Neural progenitor cell (in vitro differentiated cells): Measurements from ENCODE around the gene HES7. TPM values are rescaled to one million over a fixed set of nuclear protein-coding genes. Genes with fewer than 3 reads are reported as not detected.

Experiments
- DNase-seq: peaks from one replicate; pipeline ENCODE4 v3.0.0-alpha.2; 2016; ENCODE audit warnings: low spot score
- H2AFZ ChIP-seq: fragments of 200-600 bp; sonication (generic); replicated peaks from 2 replicates; pipeline ENCODE4 v1.6.1; 2016; ENCODE audit warnings: antibody characterized with exemption
- H3F3A ChIP-seq: fragments of 200-600 bp; sonication (generic); 2 replicates; pipeline ENCODE4 v1.6.1; 2016; ENCODE audit warnings: antibody characterized with exemption, low read depth
- H3K27ac ChIP-seq: fragments of 200-600 bp; sonication (generic); 2 replicates; pipeline ENCODE4 v1.5.1; 2016; ENCODE audit warnings: mild to moderate bottlenecking
- H3K27me3 ChIP-seq: fragments of 200-600 bp; sonication (generic); 2 replicates; pipeline ENCODE4 v1.6.1; 2016; ENCODE audit warnings: mild to moderate bottlenecking, moderate library complexity
- H3K36me3 ChIP-seq: fragments of 200-600 bp; sonication (generic); 2 replicates; pipeline ENCODE4 v1.5.1; 2016
- H3K4me1 ChIP-seq: fragments of 200-600 bp; sonication (generic); 2 replicates; pipeline ENCODE4 v1.6.1; 2016; ENCODE audit warnings: mixed run types
- H3K4me2 ChIP-seq: fragments of 200-600 bp; sonication (generic); 2 replicates; pipeline ENCODE4 v1.6.1; 2016
- H3K4me3 ChIP-seq: fragments of 200-600 bp; sonication (generic); 2 replicates; pipeline ENCODE4 v1.5.1; 2016
- H3K79me2 ChIP-seq: fragments of 200-600 bp; sonication (generic); 2 replicates; pipeline ENCODE4 v1.6.1; 2016; ENCODE audit warnings: low read depth
- H3K9ac ChIP-seq: fragments of 200-600 bp; sonication (generic); 2 replicates; pipeline ENCODE4 v1.6.1; 2016
- H3K9me3 ChIP-seq: fragments of 200-600 bp; sonication (generic); 2 replicates; pipeline ENCODE4 v1.5.1; 2016; ENCODE audit warnings: low read depth
- H4K20me1 ChIP-seq: fragments of 200-600 bp; sonication (generic); 2 replicates; pipeline ENCODE4 v1.6.1; 2016; ENCODE audit warnings: low read depth
- H3K27ac Mint-ChIP-seq: 3 replicates; pipeline ENCODE4 v1.8.0; 2021; ENCODE audit warnings: mixed read lengths
- H3K27me3 Mint-ChIP-seq: 2 replicates; pipeline ENCODE4 v1.8.0; 2022; ENCODE audit warnings: low read depth, mild to moderate bottlenecking, inconsistent platforms, moderate library complexity, mixed read lengths; ENCODE audit not compliant: insufficient read depth
- H3K36me3 Mint-ChIP-seq: 3 replicates; pipeline ENCODE4 v1.8.0; 2021; ENCODE audit warnings: mixed read lengths
- H3K4me1 Mint-ChIP-seq: 3 replicates; pipeline ENCODE4 v1.8.0; 2021; ENCODE audit warnings: mixed read lengths
- H3K4me3 Mint-ChIP-seq: 3 replicates; pipeline ENCODE4 v1.8.0; 2021; ENCODE audit warnings: mild to moderate bottlenecking, moderate library complexity, mixed read lengths
- H3K9me3 Mint-ChIP-seq: 3 replicates; pipeline ENCODE4 v1.8.0; 2020; ENCODE audit warnings: mixed read lengths
- CTCF ChIP-seq: fragments of 200-600 bp; sonication (generic); IDR thresholded peaks from 2 replicates; pipeline ENCODE4 v1.5.1; 2017; ENCODE audit warnings: antibody characterized with exemption, mild to moderate bottlenecking
- EZH2 ChIP-seq: fragments of 200-600 bp; sonication (generic); IDR thresholded peaks from 2 replicates; pipeline ENCODE4 v1.6.1; 2017; ENCODE audit warnings: antibody characterized with exemption, mild to moderate bottlenecking, moderate library complexity
- EZH2phosphoT487 ChIP-seq: fragments of 200-600 bp; sonication (generic); IDR thresholded peaks from 2 replicates; pipeline ENCODE4 v1.6.1; 2017; ENCODE audit warnings: antibody characterized with exemption
- total RNA-seq: library from RNA; depleted of rRNA; stranded (reverse); fragments of >200 nt; gene quantifications from 2 replicates; pipeline ENCODE4 v1.2.3, GENCODE V29; 2015; ENCODE audit warnings: low replicate concordance

The HES7 gene
- total RNA-seq, 1 donor from 2014 or later: not detected

- Histone ChIP-seq H3K27me3 (peaks cover 11% of the 10 kb centered on the region), H3K9me3 (no peaks in the 10 kb centered on the region), H3K4me3 (no peak overlapping the region), H3K27ac (no peak overlapping the region), H3F3A (peaks cover 27% of the 10 kb centered on the region), H3K79me2 (no peaks in the 10 kb centered on the region), H3K4me2 (no peak overlapping the region), H3K36me3 (no peaks in the 10 kb centered on the region), H3K4me1 (no peaks in the 10 kb centered on the region), H4K20me1 (peaks cover 7% of the 10 kb centered on the region), H3K9ac (no peak overlapping the region), H2AFZ (no peak overlapping the region)
- Mint-ChIP-seq H3K27ac (no peak overlapping the region), H3K4me1 (peaks cover 1% of the 10 kb centered on the region), H3K36me3 (peaks cover 21% of the 10 kb centered on the region), H3K4me3 (peak overlapping the region; percentile 27), H3K27me3 (peaks cover 7% of the 10 kb centered on the region), H3K9me3 (no peaks in the 10 kb centered on the region)
- TF ChIP-seq EZH2phosphoT487: no peak
- DNase-seq: no peak
These were observed 17.8 kb upstream of the HES7 start for GRCh38 chr17:8141741-8142140.

GRCh38 chr17:8141045-8141444, 17.1 kb upstream of the HES7 start:
- H3K27ac Mint-ChIP-seq: no peak overlapping the region
- Histone ChIP-seq H4K20me1 (peaks cover 7% of the 10 kb centered on the region), H3F3A (peaks cover 27% of the 10 kb centered on the region), H3K4me2 (no peak overlapping the region), H3K27ac (no peak overlapping the region), H3K9ac (no peak overlapping the region), H3K4me3 (no peak overlapping the region), H2AFZ (no peak overlapping the region), H3K4me1 (no peaks in the 10 kb centered on the region), H3K9me3 (no peaks in the 10 kb centered on the region), H3K79me2 (no peaks in the 10 kb centered on the region), H3K36me3 (no peaks in the 10 kb centered on the region), H3K27me3 (peaks cover 16% of the 10 kb centered on the region)
- TF ChIP-seq EZH2 (no peak), CTCF (no peak), EZH2phosphoT487 (no peak)
- peaks cover 5% of the 10 kb centered on the region for H3K27me3 Mint-ChIP-seq
- peak overlapping the region; percentile 27 for H3K4me3 Mint-ChIP-seq
- H3K9me3 Mint-ChIP-seq: no peaks in the 10 kb centered on the region
- DNase-seq: no peak
- peaks cover 3% of the 10 kb centered on the region for H3K4me1 Mint-ChIP-seq
- peaks cover 15% of the 10 kb centered on the region for H3K36me3 Mint-ChIP-seq

GRCh38 chr17:8140065-8141029, 16.4 kb upstream of the HES7 start:
- H3K4me1 Mint-ChIP-seq: peaks cover 3% of the 10 kb centered on the region
- no peak overlapping the region for H3K4me3 ChIP-seq
- H3K9me3 Mint-ChIP-seq: no peaks in the 10 kb centered on the region
- H3K27ac ChIP-seq: no peak overlapping the region
- H3K4me2 ChIP-seq: no peak overlapping the region
- H3K27me3 ChIP-seq: peaks cover 16% of the 10 kb centered on the region
- no peak for DNase-seq
- no peak overlapping the region for H2AFZ ChIP-seq
- H3K27ac Mint-ChIP-seq: no peak overlapping the region
- H3K36me3 ChIP-seq: no peaks in the 10 kb centered on the region
- peaks cover 15% of the 10 kb centered on the region for H3K36me3 Mint-ChIP-seq
- no peaks in the 10 kb centered on the region for H3K4me1 ChIP-seq
- peaks cover 27% of the 10 kb centered on the region for H3F3A ChIP-seq
- TF ChIP-seq EZH2phosphoT487 (no peak), EZH2 (no peak), CTCF (no peak)
- no peaks in the 10 kb centered on the region for H3K9me3 ChIP-seq
- H3K4me3 Mint-ChIP-seq: no peak overlapping the region
- H3K9ac ChIP-seq: no peak overlapping the region
- H4K20me1 ChIP-seq: peaks cover 7% of the 10 kb centered on the region
- H3K27me3 Mint-ChIP-seq: peaks cover 7% of the 10 kb centered on the region
- H3K79me2 ChIP-seq: no peaks in the 10 kb centered on the region
